IPS-11a (cell line): ENCODE results near the gene PEX26.
"Not testable (repeated sequence)": the region's sequence is repeated elsewhere in the genome, so short reads cannot be mapped to it uniquely, and the experiment has no call there.

Experiments used
- H3K4me3 ChIP-seq: one replicate; pipeline ENCODE4 v1.5.1; 2013; ENCODE audit warnings: low read depth, low read length, control low read depth

PEX26 gene

DNA sequence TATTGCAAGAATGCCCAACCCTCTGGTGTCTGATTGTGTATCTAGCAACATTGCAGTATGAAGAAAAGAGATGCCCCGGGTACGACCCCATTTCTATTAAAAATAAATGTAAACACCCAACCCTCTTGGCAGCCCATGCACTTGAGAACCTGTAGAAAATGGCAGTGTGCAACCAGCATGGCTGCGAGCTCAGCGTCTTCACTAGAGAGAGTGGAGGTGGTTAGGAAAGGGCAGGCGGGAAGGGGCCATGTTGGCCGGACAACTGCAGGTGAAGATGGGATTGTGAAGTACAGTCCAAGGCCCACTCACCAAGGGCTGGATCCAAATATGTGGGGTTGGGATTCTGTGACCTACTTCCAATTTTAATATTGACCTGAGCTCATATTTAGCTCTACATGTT, 15.9 kb downstream of the PEX26 start:
- H3K4me3 ChIP-seq: no peak overlapping the region

DNA sequence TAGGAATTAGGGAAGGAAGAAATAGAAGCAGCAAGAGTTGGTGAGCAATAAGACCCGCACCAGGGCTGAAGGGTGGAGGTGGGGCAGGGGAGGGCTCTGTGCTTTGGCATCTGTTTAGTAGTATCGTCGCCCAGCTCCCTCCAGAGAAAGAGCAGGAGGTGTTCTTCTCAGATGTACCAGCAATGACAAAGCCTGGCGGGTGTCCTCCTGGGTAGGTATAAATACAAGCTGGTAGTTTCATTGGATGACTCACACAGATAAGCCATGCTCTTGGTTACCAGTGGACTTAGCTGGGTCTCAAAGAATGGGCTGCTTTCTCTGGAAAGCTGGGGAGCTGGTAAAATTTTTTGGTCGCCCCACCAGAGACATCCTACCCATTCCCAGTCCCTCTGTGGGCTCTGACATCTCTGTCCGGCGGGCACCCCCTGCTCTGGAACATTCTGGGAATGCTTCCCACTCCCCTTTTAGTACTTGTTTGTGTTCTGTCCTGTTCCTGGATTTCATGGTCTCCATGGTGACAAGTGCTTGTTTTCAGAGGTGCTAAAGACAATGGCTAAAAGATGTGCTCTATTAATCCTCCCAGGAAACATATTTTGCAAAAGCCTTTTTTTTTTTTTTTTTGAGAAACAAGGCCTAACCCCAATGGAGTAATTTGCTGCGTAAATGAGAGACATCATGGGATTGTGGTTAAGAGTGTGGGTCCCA, 17.5 kb downstream of the PEX26 start:
- no peak overlapping the region for H3K4me3 ChIP-seq

- H3K4me3 ChIP-seq: no peak overlapping the region
Observed at GRCh38 chr22:18096823-18097222, 19.0 kb downstream of the PEX26 start.

- H3K4me3 ChIP-seq: no peak overlapping the region
Observed at GRCh38 chr22:18100781-18101180, 23.0 kb downstream of the PEX26 start.

GRCh38 chr22:18101536-18101935, 23.7 kb downstream of the PEX26 start:
- no peak overlapping the region for H3K4me3 ChIP-seq

DNA sequence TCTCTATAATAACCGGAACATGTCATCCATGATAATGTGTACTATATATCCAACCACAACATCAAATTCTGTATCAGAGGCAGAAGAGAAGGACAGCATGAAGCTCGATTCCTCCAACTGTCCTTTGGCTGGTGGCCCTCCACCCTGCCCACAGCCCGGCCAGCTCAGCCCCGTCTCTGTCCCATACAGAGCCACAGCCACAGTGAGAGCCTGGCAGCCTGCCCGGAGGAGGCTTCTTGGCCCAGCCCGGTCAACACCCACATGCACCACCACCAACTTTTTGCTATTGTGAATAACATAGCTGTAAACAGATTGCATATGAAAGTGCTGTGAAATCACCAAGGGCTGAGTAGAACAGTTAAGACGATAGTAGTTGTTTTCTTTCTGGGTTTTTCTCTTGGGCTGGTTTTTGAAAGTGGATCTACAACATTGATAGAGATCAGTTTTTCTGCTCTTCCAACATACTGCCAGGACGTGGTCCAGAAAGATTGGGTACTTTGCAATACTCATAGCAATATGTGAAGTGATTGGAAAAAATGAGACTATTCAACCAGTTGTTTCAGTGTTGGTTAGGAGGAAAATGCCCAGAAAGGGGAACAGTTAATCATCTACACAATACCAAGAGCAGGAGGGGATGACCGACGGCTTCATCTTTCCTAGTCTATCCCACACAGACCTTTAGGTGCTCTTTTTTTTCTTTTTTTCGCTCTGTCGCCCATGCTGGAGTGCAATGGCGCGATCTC, 25.9 kb downstream of the PEX26 start:
- H3K4me3 ChIP-seq: no peak overlapping the region

DNA sequence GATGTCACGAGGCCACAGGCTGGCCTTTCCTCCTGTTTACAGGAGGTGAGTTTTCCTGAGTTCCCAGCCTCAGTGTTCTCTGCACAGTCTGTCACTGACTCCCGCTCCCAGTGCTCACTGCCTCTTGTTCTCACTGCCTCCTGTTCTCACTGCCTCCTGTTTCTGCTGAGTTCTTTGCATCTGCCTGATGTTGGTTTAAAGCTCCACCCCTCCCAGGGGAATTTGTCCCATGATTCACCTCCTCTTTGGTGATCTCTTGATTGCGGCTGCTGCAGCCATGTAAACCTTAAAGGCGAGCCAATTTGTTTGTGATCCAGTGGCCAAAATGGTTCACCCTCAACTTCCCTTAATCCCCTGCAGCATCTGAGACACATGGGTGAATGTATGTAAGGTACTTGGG, 26.8 kb downstream of the PEX26 start:
- H3K4me3 ChIP-seq: no peak overlapping the region

- H3K4me3 ChIP-seq: not testable (repeated sequence)
Observed at GRCh38 chr22:18105981-18106380, 28.2 kb downstream of the PEX26 start.

DNA sequence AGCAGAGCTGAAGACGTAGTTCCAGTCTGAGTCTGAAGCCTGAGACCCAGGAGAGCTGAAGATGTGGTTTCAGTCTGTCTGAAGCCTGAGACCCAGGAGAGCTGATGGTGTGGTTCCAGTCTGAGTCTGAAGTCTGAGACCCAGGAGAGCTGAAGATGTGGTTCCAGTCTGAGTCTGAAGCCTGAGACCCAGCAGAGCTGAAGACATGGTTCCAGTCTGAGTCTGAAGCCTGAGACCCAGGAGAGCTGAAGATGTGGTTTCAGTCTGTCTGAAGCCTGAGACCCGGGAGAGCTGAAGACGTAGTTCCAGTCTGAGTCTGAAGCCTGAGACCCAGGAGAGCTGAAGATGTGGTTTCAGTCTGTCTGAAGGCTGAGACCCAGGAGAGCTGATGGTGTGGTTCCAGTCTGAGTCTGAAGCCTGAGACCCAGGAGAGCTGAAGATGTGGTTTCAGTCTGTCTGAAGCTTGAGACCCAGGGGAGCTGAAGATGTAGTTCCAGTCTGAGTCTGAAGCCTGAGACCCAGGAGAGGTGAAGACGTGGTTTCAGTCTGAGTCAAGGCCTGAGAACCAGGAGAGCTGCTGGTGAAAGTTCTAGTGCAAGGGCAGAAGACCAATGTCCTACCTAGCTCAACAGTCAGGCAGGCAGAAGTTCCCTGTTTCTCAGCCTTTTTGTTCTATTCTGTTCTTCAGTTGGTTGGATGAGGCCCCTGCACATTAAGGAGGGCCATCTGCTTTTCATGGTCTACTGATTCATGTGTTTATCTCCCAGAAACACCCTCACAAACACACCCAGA, 29.0 kb downstream of the PEX26 start:
- not testable (repeated sequence) for H3K4me3 ChIP-seq

GRCh38 chr22:18108187-18108586, 30.4 kb downstream of the PEX26 start:
- no peak overlapping the region for H3K4me3 ChIP-seq

DNA sequence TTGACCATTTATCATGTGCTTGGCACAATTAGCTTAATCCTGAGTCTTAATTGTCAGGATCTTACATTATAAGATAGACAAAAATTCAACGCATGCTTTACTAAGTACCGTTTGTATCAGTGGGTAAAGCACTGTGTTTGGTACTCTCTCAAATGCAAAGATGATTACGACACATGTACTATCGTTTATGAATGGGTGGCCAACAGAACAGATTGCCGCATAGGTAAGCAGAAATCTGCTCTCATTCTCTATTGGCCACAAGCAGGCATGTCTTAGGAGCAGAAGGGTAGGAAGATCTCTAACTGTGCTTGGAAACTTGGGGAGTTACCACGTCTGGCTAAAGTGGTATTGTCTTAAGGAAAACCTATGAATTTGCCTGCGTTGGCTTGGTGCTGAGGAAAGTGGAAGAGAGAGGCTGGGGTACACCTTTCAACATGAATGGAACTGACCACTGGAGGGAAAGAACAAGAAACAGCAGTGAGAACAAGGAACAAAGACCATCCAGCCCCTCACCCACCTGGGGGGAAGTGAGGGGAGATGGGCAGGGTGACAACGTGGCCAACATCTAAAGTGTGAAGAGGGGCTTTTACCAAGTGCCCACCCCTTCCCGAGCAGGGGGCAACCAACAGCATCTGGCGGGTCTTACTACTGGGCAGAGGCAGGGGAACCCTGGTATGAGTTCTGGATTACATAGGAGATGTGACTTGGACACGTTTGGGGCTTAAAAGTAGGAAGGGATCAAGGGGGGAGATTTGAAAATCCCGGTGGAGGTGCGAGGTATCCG, 31.8 kb downstream of the PEX26 start:
- no peak overlapping the region for H3K4me3 ChIP-seq

GRCh38 chr22:18110194-18110953, 32.6 kb downstream of the PEX26 start, which contains the start of gene TUBA8:
Gene TUBA8, plus strand, starts transcription at chr22:18110809. Its CDS starts 57 bp downstream, at chr22:18110866.
- H3K4me3 ChIP-seq: peak within 1 kb of the TSS; percentile 10

DNA sequence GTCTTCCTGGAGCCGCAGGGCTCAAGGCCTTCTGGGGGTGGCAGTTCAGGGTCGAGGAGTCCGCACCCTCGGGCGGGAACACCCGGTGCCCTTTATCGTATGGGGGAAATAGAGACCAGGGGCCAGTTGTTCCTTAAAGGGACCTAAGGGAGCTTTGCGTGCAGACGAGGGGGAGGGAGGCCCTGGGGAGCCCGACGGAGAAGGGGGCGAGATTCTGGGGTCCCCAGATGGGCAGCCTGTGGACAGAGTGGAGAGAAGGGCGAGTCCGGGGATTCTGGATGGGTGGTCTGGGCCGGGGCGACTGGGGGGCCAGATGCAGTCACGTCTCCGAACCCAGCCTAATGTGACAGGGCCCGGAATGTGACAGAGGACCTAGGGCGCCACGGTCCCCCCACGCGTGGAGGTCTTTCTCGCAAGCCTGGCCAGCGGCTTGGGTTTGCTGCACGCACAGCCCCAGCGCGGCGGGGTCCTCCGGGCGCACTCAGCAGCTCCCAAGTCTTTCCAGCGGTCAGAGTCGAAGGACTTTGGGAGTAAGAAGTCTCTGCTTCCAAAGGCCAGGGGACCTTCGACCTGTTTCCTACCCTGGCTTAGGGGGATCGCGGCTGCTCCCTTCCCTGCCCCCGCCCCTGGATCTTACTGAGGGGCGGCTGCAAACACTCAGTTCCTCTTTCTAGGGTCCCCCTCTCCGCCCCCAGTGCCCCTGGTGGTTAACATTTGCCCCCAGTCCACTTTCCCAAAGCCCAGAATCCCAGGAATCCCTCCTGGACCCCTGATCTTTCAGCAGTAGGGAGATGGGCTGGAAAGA, 33.4 kb downstream of the PEX26 start:
- H3K4me3 ChIP-seq: peak overlapping the region; percentile 10

DNA sequence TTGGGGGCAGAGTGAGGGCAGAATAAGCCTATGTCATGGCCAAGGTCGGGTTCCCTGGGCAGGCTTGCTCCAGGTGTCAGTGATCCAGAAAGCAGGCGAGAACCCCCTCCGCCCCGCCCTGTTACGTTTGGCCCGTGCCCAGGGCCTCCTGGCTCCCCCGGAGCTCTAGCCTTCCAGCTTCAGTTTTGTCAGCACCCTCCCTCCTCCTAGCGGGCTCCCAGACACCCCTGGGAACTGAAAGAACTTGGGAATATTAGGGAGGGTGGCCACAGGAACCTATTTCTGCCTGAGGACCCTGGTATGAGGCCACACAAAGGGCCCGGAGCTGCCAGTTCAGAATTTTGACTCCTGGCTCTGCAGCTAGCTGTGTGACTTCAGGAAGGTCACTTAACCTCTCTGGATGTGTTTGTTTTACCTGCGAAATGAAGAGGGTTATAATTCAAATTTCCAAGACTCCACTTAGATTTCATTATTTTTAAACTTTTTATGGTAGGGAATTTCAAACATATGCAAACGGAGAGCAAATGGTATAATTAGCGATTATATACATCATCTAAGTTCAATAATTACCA, 34.1 kb downstream of the PEX26 start:
- H3K4me3 ChIP-seq: no peak overlapping the region

GRCh38 chr22:18112440-18112839, 34.6 kb downstream of the PEX26 start:
- H3K4me3 ChIP-seq: no peak overlapping the region

- no peak overlapping the region for H3K4me3 ChIP-seq
Observed at GRCh38 chr22:18113680-18114394, 36.0 kb downstream of the PEX26 start.

DNA sequence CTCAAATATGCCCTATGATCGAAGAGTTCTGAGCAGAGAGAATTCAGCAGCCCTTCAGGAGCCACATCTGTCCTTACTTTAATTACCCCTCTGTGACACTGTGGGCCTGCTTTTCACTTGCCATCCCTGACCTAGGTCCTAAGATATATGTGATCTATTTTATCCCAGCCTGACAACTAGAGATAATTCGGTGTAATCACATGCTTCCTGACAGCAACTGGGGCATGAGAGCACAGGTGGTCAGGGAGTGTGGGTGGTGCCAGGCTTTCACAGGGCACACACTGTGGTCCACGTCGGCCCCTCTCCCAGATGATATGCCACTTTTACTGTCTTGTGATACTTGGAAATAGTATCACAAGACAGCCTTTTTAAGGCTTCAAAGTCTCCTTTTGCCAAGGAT, 36.7 kb downstream of the PEX26 start:
- no peak overlapping the region for H3K4me3 ChIP-seq

DNA sequence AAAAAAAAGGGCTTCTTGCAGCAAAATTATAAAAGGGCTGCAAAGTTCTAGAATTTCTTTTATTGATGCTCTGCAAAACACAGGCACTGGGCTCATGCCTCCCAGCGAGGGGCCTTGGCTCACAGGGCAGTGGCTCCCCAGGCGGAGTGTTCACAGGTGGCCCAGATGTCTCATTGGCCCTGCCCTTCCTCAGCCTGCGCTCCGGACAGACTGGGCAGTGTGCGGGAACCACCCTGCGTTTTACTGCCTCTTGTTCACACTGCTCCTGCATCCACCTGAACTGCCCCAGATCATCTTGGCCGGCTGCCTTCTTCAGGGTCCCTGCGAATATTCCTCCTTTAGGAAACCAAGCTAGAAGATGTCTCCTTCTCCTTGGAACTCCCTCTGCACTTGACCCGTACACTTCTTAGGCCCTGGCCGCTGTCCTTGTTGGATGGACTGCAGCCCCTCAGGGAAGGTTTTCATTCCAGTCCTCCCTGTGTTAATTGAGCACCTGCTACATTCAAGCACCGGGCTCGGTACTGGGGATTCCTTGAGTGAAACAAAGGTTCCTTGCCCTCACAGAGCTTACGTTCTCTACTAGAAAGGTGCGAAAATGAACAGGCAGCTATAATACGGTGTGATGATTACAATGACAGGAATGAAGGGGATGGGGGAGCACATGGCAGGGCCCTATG, 37.3 kb downstream of the PEX26 start:
- no peak overlapping the region for H3K4me3 ChIP-seq
